Glutamatergic neuron (in vitro differentiated cells): ENCODE data around the gene TMEM185A. TPM values are rescaled to one million over a fixed set of nuclear protein-coding genes. Genes with fewer than 3 reads are reported as not detected.

Source experiments
- DNase-seq: peaks from one replicate; pipeline ENCODE4 v3.0.0; 2022
- H3K27ac Mint-ChIP-seq: one replicate; pipeline ENCODE4 v1.8.0; 2020; ENCODE audit warnings: mild to moderate bottlenecking, mixed read lengths, inconsistent platforms; ENCODE audit not compliant: unreplicated experiment
- H3K27me3 Mint-ChIP-seq: one replicate; pipeline ENCODE4 v1.8.0; 2020; ENCODE audit warnings: mild to moderate bottlenecking, moderate library complexity, mixed read lengths, inconsistent platforms; ENCODE audit not compliant: unreplicated experiment
- H3K36me3 Mint-ChIP-seq: one replicate; pipeline ENCODE4 v1.8.0; 2020; ENCODE audit warnings: mild to moderate bottlenecking, mixed read lengths, inconsistent platforms; ENCODE audit not compliant: unreplicated experiment
- H3K4me1 Mint-ChIP-seq: one replicate; pipeline ENCODE4 v1.8.0; 2020; ENCODE audit warnings: mild to moderate bottlenecking, low read depth, mixed read lengths, inconsistent platforms; ENCODE audit not compliant: unreplicated experiment
- H3K4me3 Mint-ChIP-seq: one replicate; pipeline ENCODE4 v1.8.0; 2020; ENCODE audit warnings: mild to moderate bottlenecking, mixed read lengths, inconsistent platforms; ENCODE audit not compliant: unreplicated experiment
- H3K9me3 Mint-ChIP-seq: one replicate; pipeline ENCODE4 v1.8.0; 2020; ENCODE audit warnings: mild to moderate bottlenecking, moderate library complexity, mixed read lengths, inconsistent platforms; ENCODE audit not compliant: unreplicated experiment
- total RNA-seq: library from RNA; stranded (reverse); fragmentation: NEBNext Ultra II Directional; extraction: Animal tissue kit (Norgen Biotek cat#: 25700); gene quantifications from one replicate; pipeline ENCODE4 v1.2.1, GENCODE V29; 2021; ENCODE audit not compliant: unreplicated experiment
- TF ChIP-seq, protein P1 (sequence below): fragments of 200-600 bp; sonication (generic); IDR thresholded peaks from one replicate; pipeline ENCODE4 v1.5.0; 2021; ENCODE audit not compliant: partially characterized antibody, unreplicated experiment

TMEM185A gene
- total RNA-seq, 1 donor from 2014 or later, result 34.6 TPM

DNA sequence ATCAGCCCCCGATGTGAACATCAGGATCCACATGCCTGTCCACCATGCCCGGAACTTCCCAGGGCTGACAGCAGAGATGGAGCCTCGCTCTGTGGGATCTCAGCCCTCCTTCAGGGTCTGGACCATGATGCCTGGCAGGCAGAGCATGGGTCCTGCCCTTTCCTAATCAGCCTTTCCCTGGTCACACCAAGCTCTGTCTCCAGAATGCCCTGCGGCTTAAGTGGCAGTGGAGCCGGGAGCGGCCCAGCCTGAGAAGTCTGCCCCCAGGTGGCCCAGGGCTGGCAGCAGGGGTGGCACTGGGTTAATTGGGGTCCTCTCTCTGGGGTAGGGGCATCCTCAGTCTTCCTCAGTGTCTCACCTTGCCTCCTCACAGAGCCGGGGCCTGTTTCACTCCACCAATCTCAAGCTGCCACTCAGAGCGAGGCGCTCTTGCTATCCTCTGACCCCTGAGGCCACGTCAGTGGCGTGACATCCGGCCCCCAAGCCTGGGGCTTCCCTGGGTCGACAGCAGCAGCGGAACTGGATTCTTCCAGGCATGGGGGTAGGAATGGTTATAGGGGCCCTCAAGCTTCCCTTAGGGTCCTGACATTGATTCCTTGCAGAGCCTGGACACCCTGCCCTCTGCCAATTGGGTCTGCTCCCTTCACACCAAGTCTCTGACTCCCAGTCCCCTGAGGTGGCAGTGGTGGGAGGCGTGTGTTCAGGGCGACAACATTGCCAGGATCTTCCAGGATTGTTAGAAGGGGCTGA lies 20.8 kb upstream of the TMEM185A start:
- no peaks in the 10 kb centered on the region for H3K27me3 Mint-ChIP-seq
- H3K4me1 Mint-ChIP-seq, result no peaks in the 10 kb centered on the region

DNA sequence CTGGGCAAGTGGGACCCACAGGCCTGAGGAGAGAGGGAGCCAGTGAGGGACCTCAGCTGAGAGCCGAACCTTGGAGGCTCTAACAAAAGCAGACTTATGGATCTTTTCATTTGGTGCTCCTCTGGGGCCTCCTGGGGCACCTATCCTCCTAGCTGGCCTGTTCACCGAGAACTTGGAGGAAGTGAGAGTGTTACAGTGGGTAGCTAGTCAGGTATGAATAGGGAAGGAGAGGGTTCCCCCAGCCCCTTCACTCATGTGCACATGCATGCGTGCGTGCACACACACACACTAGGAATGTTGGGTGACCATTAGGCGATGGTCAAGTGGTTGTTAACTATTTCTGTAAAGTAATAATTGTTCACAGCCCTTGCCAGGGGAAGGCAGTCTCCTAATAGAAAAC lies 18.6 kb upstream of the TMEM185A start:
- TF ChIP-seq, protein P1, sequence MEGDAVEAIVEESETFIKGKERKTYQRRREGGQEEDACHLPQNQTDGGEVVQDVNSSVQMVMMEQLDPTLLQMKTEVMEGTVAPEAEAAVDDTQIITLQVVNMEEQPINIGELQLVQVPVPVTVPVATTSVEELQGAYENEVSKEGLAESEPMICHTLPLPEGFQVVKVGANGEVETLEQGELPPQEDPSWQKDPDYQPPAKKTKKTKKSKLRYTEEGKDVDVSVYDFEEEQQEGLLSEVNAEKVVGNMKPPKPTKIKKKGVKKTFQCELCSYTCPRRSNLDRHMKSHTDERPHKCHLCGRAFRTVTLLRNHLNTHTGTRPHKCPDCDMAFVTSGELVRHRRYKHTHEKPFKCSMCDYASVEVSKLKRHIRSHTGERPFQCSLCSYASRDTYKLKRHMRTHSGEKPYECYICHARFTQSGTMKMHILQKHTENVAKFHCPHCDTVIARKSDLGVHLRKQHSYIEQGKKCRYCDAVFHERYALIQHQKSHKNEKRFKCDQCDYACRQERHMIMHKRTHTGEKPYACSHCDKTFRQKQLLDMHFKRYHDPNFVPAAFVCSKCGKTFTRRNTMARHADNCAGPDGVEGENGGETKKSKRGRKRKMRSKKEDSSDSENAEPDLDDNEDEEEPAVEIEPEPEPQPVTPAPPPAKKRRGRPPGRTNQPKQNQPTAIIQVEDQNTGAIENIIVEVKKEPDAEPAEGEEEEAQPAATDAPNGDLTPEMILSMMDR, result no peak
- DNase-seq, result no peak
- H3K4me1 Mint-ChIP-seq, result no peaks in the 10 kb centered on the region
- H3K27ac Mint-ChIP-seq, result no peak overlapping the region
- no peak overlapping the region for H3K4me3 Mint-ChIP-seq
- H3K9me3 Mint-ChIP-seq, result peaks cover 1% of the 10 kb centered on the region
- no peaks in the 10 kb centered on the region for H3K36me3 Mint-ChIP-seq
- no peaks in the 10 kb centered on the region for H3K27me3 Mint-ChIP-seq

More for the DNA sequence above, 20.8 kb upstream of the TMEM185A start:
- no peaks in the 10 kb centered on the region for H3K36me3 Mint-ChIP-seq
- peaks cover 1% of the 10 kb centered on the region for H3K9me3 Mint-ChIP-seq
- TF ChIP-seq, protein P1, result no peak
- no peak for DNase-seq
- no peak overlapping the region for H3K4me3 Mint-ChIP-seq
- no peak overlapping the region for H3K27ac Mint-ChIP-seq

DNA sequence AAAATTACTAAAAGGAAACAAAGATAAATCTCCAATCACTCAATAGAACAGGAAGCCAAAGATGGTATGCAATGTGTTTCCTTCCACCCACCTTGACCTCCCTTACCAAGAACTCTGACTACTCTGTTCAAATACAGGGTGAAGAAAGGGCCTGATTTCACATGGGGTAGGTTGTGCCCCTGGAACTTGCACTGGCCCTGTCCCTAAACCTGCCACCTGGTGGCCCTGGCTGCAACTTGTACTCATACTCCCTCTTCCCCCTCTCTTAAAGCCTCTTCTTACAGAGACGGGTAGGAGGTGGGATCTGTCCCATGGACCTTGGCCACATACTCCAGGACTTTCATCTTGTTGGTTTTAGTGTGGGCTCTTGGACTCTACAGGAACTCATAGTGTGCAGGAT lies 17.3 kb upstream of the TMEM185A start:
- no peaks in the 10 kb centered on the region for H3K27me3 Mint-ChIP-seq

DNA sequence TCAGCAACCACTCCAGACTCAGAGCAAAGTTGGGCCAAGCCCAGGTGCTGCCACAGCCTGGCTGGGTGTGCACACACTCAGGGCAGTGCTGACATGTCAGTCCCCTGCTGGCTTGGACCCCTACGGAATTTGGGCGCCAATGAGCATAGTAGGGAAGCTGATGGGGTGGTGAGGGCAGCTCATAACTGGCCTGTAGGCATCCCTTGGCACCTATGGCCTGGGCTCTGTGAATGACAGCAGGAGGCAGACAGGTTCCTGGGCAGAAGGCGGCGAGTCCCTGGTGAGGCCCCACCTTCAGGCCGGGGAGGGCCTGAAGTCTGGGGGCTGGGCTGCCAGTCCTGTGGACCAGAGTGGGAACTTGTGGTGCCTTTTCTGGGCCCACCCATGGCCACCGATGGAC lies 15.9 kb upstream of the TMEM185A start:
- H3K4me1 Mint-ChIP-seq, result no peaks in the 10 kb centered on the region
- no peak overlapping the region for H3K4me3 Mint-ChIP-seq
- H3K27ac Mint-ChIP-seq, result no peak overlapping the region
- TF ChIP-seq, protein P1, result no peak
- peaks cover 1% of the 10 kb centered on the region for H3K9me3 Mint-ChIP-seq
- no peak for DNase-seq
- no peaks in the 10 kb centered on the region for H3K27me3 Mint-ChIP-seq
- H3K36me3 Mint-ChIP-seq, result no peaks in the 10 kb centered on the region

More for the DNA sequence above, 17.3 kb upstream of the TMEM185A start:
- no peak for DNase-seq
- Mint-ChIP-seq H3K36me3 (no peaks in the 10 kb centered on the region), H3K4me3 (no peak overlapping the region), H3K4me1 (no peaks in the 10 kb centered on the region), H3K27ac (no peak overlapping the region), H3K9me3 (peaks cover 1% of the 10 kb centered on the region)
- TF ChIP-seq, protein P1, result no peak

DNA sequence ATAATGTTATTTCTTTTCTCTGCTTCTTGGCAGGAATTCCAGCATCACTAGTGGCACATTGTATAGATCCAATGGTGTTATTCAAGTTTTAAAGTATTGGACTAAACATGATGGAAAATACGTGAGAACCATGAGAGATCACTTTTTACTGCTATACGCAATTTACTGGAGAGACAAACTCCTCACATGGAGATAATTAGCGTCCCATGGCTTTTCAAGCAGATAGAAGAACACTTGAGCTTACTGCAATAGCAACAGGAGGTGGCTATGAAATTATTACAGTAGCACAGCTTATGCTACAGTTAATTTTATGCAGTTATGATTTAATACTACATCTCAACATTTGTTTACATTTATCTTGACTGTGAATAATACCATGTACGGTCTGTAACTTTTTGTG lies 11.9 kb upstream of the TMEM185A start:
- no peaks in the 10 kb centered on the region for H3K36me3 Mint-ChIP-seq

More for the DNA sequence above, 11.9 kb upstream of the TMEM185A start:
- no peaks in the 10 kb centered on the region for H3K9me3 Mint-ChIP-seq
- TF ChIP-seq, protein P1, result no peak
- H3K27ac Mint-ChIP-seq, result no peak overlapping the region
- no peak overlapping the region for H3K4me3 Mint-ChIP-seq
- no peaks in the 10 kb centered on the region for H3K27me3 Mint-ChIP-seq
- no peak for DNase-seq
- H3K4me1 Mint-ChIP-seq, result no peaks in the 10 kb centered on the region
